ENCODE results near the gene PXYLP1.

GRCh38 chr3:141236361-141236760 is 4.7 kb downstream of the PXYLP1 start:
- TF ChIP-seq, protein P1, sequence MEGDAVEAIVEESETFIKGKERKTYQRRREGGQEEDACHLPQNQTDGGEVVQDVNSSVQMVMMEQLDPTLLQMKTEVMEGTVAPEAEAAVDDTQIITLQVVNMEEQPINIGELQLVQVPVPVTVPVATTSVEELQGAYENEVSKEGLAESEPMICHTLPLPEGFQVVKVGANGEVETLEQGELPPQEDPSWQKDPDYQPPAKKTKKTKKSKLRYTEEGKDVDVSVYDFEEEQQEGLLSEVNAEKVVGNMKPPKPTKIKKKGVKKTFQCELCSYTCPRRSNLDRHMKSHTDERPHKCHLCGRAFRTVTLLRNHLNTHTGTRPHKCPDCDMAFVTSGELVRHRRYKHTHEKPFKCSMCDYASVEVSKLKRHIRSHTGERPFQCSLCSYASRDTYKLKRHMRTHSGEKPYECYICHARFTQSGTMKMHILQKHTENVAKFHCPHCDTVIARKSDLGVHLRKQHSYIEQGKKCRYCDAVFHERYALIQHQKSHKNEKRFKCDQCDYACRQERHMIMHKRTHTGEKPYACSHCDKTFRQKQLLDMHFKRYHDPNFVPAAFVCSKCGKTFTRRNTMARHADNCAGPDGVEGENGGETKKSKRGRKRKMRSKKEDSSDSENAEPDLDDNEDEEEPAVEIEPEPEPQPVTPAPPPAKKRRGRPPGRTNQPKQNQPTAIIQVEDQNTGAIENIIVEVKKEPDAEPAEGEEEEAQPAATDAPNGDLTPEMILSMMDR (conservative IDR thresholded peaks at IDR 0.05; ENCODE audit: low read length) = no peak
- no peak for TF ChIP-seq EZH2phosphoT487 (IDR thresholded peaks at IDR 0.05; ENCODE audit: borderline replicate concordance)

All from Loucy (cell line).